Muscle layer of colon (tissue), 2 donors: Measurements from ENCODE around the gene HSPA1L.

Experiments used
- H3K27ac ChIP-seq: one replicate; pipeline ENCODE4 v1.7.0; 2013; ENCODE audit warnings: low read depth, mild to moderate bottlenecking, low read length, moderate library complexity
- H3K27me3 ChIP-seq, 2 donors: one replicate each; pipeline ENCODE4 v1.7.0; 2013; ENCODE audit warnings: low read length in 2 of 2, mild to moderate bottlenecking in 2 of 2; ENCODE audit not compliant: insufficient read depth in 2 of 2, control insufficient read depth in 1 of 2
- H3K36me3 ChIP-seq: one replicate; pipeline ENCODE4 v1.7.0; 2013; ENCODE audit warnings: mild to moderate bottlenecking, low read length; ENCODE audit not compliant: insufficient read depth
- H3K4me1 ChIP-seq: one replicate; pipeline ENCODE4 v1.7.0; 2013; ENCODE audit warnings: mild to moderate bottlenecking, low read length; ENCODE audit not compliant: insufficient read depth
- H3K4me3 ChIP-seq, 2 donors: one replicate each; pipeline ENCODE4 v1.7.0; 2013; ENCODE audit warnings: low read length in 2 of 2, low read depth in 1 of 2, mild to moderate bottlenecking in 1 of 2, moderate library complexity in 1 of 2
- H3K9ac ChIP-seq: one replicate; pipeline ENCODE4 v1.7.0; 2013; ENCODE audit warnings: low read length
- H3K9me3 ChIP-seq: one replicate; pipeline ENCODE4 v1.7.0; 2013; ENCODE audit warnings: mild to moderate bottlenecking, low read length
- donor health status: abdominal sarcoma.
- donor health status: Adenocarcinoma of cecum.

Gene HSPA1L

GRCh38 chr6:31792761-31793171, 22.3 kb downstream of the HSPA1L start:
- no peak overlapping the region for H3K4me3 ChIP-seq
- H3K9me3 ChIP-seq, result no peaks in the 10 kb centered on the region
- H3K27ac ChIP-seq, result no peak overlapping the region
- H3K36me3 ChIP-seq, result peaks cover 8% of the 10 kb centered on the region
- H3K27me3 ChIP-seq, result no peaks in the 10 kb centered on the region
- peaks cover 11% of the 10 kb centered on the region for H3K4me1 ChIP-seq
- no peak overlapping the region for H3K9ac ChIP-seq

- peaks cover 1% of the 10 kb centered on the region for H3K36me3 ChIP-seq
- no peaks in the 10 kb centered on the region for H3K9me3 ChIP-seq
- peaks cover 11% of the 10 kb centered on the region for H3K4me1 ChIP-seq
- H3K4me3 ChIP-seq, result no peak overlapping the region
- H3K27ac ChIP-seq, result no peak overlapping the region
- no peaks in the 10 kb centered on the region for H3K27me3 ChIP-seq
- no peak overlapping the region for H3K9ac ChIP-seq
Observed at GRCh38 chr6:31792090-31792374, 23.1 kb downstream of the HSPA1L start.

GRCh38 chr6:31791324-31792089, 23.6 kb downstream of the HSPA1L start:
- H3K4me1 ChIP-seq, result peaks cover 11% of the 10 kb centered on the region
- H3K36me3 ChIP-seq, result no peaks in the 10 kb centered on the region
- no peak overlapping the region for H3K27ac ChIP-seq
- H3K9me3 ChIP-seq, result no peaks in the 10 kb centered on the region
- H3K27me3 ChIP-seq, result no peaks in the 10 kb centered on the region
- no peak overlapping the region for H3K4me3 ChIP-seq
- H3K9ac ChIP-seq, result no peak overlapping the region

GRCh38 chr6:31785475-31785874, 29.6 kb downstream of the HSPA1L start:
- no peaks in the 10 kb centered on the region for H3K27me3 ChIP-seq
- no peak overlapping the region for H3K27ac ChIP-seq
- H3K36me3 ChIP-seq, result peaks cover 41% of the 10 kb centered on the region
- H3K4me1 ChIP-seq, result no peaks in the 10 kb centered on the region
- no peak overlapping the region for H3K9ac ChIP-seq
- no peak overlapping the region for H3K4me3 ChIP-seq
- no peaks in the 10 kb centered on the region for H3K9me3 ChIP-seq

- no peak overlapping the region for H3K27ac ChIP-seq
- H3K9ac ChIP-seq, result no peak overlapping the region
- peaks cover 50% of the 10 kb centered on the region for H3K36me3 ChIP-seq
- H3K4me3 ChIP-seq, result no peak overlapping the region
- H3K4me1 ChIP-seq, result no peaks in the 10 kb centered on the region
- no peaks in the 10 kb centered on the region for H3K9me3 ChIP-seq
- no peaks in the 10 kb centered on the region for H3K27me3 ChIP-seq
Observed at GRCh38 chr6:31784098-31784925, 30.8 kb downstream of the HSPA1L start.

DNA sequence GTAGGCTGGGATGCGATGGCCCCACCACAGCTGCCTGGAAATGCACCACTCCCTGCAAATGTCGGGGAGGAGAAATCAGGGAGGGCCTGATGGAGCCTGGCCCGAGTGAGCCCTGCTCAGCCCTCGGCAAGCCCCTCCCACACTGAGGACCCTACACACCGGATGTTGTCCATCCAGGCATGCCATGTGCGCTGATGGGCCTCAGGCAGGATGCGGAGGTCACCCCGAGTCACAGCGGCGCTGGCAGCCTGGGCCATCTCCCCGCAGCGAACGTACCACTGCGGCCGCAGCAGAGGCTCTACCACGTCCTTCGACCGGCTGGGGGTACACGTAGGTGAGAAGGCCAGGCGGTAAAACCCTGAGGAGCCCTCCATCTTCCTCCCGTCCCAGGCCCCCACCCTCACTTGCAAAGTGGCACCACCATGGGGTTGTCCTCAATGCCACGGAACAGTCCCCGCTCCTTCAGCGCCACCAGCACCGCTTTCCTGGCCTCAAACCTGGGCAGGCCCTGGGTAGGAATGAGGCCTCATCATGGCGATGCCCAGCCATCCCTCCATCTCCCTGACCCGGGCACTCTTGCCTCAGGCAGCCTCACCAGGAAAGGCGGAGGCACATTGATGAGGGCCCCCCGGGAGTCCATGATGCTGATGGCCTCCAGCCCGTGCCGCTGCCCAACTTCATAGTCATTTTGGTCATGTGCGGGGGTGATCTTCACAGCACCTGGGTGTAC, 32.8 kb downstream of the HSPA1L start:
- Histone ChIP-seq H3K9me3 (no peaks in the 10 kb centered on the region), H3K9ac (no peak overlapping the region), H3K36me3 (peaks cover 61% of the 10 kb centered on the region), H3K4me1 (peaks cover 2% of the 10 kb centered on the region), H3K27me3 (no peaks in the 10 kb centered on the region), H3K4me3 (no peak overlapping the region), H3K27ac (no peak overlapping the region)

GRCh38 chr6:31781244-31782125, 33.6 kb downstream of the HSPA1L start:
- Histone ChIP-seq H3K9me3 (no peaks in the 10 kb centered on the region), H3K4me1 (peaks cover 7% of the 10 kb centered on the region), H3K4me3 (no peak overlapping the region), H3K27me3 (no peaks in the 10 kb centered on the region), H3K36me3 (peaks cover 61% of the 10 kb centered on the region), H3K9ac (no peak overlapping the region), H3K27ac (no peak overlapping the region)

- no peaks in the 10 kb centered on the region for H3K9me3 ChIP-seq
- H3K27me3 ChIP-seq, result no peaks in the 10 kb centered on the region
- peaks cover 7% of the 10 kb centered on the region for H3K4me1 ChIP-seq
- H3K36me3 ChIP-seq, result peaks cover 61% of the 10 kb centered on the region
- no peak overlapping the region for H3K4me3 ChIP-seq
- H3K9ac ChIP-seq, result no peak overlapping the region
- no peak overlapping the region for H3K27ac ChIP-seq
Observed at GRCh38 chr6:31780507-31781243, 34.4 kb downstream of the HSPA1L start.

DNA sequence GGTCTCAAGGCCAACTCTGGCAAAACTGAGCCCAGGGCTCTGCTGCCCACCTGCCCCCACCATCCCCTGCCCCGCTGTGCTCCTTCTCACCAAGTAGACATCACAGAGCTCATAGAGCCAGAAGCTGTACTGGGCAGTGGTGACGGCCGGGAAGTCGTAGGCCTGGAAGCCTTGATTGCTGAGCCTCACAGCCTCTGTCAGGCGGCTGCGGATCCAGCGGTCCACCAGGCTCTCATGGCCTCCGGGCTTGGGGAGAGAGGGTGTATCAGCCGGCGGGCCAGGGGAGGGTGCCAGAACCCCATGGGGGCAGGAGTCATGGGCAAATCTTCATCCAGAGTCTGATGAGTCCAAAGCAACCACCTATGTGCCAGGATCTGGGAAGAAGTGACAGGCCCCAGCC, 35.2 kb downstream of the HSPA1L start:
- peaks cover 54% of the 10 kb centered on the region for H3K36me3 ChIP-seq

DNA sequence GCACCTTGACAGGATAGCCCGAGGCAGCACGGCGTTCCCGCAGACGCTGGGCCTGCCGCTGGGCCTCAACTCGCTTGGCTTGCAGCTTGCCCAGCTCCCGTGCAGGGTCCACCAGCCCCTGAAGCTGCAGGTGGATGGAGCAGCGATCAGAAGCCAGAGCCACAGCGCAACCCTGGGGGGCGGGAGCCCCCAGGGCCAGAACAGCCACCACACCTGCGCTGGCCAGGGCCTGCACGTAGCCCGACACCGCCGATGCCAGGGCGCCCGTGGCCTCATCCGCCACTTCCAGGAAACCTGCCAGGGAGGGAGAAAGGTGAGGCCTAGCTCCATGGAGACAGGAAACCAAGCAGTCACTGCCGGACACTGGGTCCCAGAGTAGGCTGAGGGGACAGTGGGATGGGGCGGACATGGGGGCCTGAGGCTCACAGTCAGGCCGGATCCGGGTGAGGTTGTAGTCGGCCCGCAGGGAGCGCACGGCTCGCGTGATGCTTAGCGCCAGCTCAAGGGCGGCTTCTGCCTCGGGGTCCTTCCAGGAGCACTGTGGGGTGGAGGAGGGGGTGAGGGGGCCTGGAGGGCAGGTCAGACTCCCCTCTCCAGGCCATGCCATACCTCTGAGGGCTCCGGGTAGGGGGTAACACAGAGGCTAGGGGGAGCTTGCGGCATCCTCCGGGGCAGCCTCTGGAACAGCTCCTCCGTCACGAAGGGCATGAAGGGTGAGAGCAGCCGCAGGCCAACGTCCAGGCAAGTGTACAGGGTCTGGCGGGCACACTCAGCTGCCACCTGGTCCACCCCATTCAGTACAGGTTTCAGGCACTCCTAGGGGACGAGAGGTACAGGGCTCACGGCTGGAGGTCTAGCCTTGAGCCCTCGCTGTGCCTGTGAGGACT, 35.8 kb downstream of the HSPA1L start:
- Histone ChIP-seq H3K4me1 (peaks cover 7% of the 10 kb centered on the region), H3K9me3 (no peaks in the 10 kb centered on the region), H3K9ac (no peak overlapping the region), H3K27me3 (no peaks in the 10 kb centered on the region), H3K27ac (no peak overlapping the region), H3K4me3 (no peak overlapping the region), H3K36me3 (peaks cover 48% of the 10 kb centered on the region)

More for the DNA sequence above, 35.2 kb downstream of the HSPA1L start:
- no peaks in the 10 kb centered on the region for H3K9me3 ChIP-seq
- H3K27me3 ChIP-seq, result no peaks in the 10 kb centered on the region
- H3K9ac ChIP-seq, result no peak overlapping the region
- H3K27ac ChIP-seq, result no peak overlapping the region
- H3K4me3 ChIP-seq, result no peak overlapping the region
- peaks cover 7% of the 10 kb centered on the region for H3K4me1 ChIP-seq
